Stimulated activated CD8-positive, alpha-beta memory T cell treated with anti-CD3 and anti-CD28 coated beads, Interleukin-15, amount 100 ng/mL, for 48 hours (primary cell): Measurements from ENCODE around the gene HBG2.
"Not testable (repeated sequence)": the region's sequence is repeated elsewhere in the genome, so short reads cannot be mapped to it uniquely, and the experiment has no call there.

Experiments
- DNase-seq, 2 donors: peaks; one replicate each; pipeline ENCODE4 v3.0.0-alpha.2; 2020; ENCODE audit warnings: low read depth in 2 of 2

The HBG2 gene

GRCh38 chr11:5249807-5250396 is 4.7 kb downstream of the HBG2 start, which contains the start of gene HBG1:
Gene HBG1, minus strand, starts transcription at chr11:5249857. Its CDS starts 53 bp downstream, at chr11:5249804.
- DNase-seq, result not testable (repeated sequence)

- DNase-seq, result not testable (repeated sequence)
Measured at GRCh38 chr11:5248498-5248897, 6.1 kb downstream of the HBG2 start.

GRCh38 chr11:5247472-5248192 is 6.9 kb downstream of the HBG2 start:
- DNase-seq, result no peak

GRCh38 chr11:5246772-5247471 is 7.7 kb downstream of the HBG2 start:
- no peak for DNase-seq

DNA sequence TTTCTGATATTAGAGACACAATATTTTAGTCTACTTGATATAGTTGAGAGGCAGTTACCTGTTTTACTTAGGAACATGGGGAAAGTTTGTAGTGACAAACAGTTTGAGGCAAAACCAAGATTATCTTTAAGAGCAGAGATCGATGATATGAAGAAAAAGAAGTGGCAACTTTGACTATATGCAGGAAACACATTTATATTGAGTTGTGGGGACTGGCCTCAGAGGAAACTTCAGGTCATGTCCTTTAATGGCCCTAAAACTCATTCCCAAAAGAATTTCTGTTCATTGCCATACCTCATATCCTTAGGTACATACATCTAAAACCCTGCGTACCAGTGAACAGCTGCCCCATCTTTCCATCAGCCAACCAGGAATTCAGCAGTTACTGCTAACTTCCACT is 9.4 kb downstream of the HBG2 start:
- DNase-seq, result no peak

DNA sequence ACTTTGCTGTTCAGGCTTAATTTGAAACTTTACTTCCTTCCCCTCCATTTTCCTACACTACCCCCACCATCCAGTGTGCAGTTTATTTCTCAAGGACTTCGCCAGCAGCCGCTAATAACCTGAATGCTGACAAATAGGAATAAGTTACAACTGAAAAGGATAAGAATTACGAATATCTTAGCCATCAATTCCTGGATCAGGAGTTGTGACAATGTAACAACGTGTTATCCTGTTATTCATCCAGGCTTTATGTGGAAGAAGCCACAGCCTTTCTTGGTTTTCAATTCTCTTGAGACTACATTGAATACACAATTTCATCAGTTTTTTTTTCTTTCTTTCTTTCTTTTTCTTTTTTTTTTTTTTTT is 10.8 kb downstream of the HBG2 start:
- no peak for DNase-seq

DNA sequence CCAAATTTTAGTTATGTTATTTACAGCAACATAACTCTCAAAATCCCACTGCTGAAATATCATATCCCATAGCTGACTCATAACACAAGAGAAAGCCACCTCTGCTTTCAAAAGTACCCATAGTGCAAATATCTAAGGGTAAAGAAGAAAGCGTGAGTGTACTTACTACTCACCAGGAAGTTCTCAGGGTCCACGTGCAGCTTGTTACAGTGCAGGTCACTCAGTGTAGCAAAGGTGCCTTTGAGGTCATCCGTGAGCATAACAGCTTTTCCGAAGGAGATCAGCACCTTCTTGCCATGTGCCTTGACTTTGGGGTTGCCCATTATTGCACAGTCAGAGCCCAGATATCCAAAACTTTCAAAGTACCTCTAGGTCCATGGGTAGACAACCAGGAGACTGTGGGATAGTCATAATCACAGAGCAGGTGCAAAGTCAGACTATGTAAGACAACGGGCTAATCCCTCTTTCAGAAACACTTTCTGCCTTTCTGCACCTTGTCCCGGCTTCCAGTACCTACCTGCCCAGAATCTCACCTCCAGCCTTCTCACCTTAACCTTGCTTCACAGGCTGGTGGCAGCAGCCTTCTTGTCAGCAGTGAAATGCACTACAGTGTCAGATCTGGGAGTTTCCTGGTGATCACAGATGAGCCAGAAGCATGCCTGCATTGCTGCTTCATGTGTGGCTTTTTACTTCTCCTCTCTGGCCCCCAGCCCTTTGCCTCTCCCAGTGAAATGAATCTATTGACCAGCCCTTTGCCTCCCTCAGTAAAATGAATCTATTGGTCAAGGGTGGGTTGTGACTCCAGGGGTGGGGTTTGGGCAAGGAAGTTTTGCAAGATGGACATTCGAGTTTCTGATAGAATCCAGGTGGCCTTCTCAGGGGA is 11.4 kb downstream of the HBG2 start:
- no peak for DNase-seq

DNA sequence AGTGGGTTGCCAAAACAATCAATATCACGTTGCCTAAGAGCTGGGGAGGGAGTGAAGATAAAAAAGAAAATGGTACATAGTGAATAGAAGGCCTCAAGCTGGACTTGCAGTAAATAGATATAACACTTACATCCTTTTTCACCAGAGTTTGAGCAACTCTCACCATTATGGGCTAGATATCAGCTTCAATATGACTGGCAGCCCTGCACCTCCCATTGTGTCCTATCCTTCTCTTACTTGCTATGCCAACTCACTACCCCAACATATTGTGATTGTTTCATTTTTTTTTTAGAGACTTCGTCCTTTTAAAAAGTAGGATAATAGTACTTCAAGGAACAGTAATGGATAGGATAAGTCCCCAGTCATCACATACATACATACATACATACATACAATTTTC is 12.4 kb downstream of the HBG2 start:
- no peak for DNase-seq

DNA sequence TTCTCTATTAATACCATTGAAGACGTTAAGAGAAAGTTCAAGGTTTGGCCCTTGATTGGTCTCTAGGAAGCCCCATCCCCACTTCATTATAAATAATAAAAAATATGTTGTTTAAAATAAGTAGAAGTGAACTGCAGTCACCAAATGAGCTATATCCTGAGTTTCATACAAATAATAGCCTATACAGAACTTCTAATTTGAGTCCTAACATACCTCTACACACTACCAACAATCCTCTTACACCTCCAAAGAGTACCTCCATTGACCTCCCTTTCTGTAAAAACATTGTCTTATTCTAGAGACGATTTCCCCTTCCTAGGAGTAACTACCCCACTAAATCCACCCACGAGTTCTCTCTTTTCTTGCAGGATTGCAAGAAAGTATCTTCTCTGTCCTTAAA is 13.1 kb downstream of the HBG2 start:
- DNase-seq, result no peak

- DNase-seq, result no peak
Measured at GRCh38 chr11:5240458-5240857, 14.1 kb downstream of the HBG2 start.

DNA sequence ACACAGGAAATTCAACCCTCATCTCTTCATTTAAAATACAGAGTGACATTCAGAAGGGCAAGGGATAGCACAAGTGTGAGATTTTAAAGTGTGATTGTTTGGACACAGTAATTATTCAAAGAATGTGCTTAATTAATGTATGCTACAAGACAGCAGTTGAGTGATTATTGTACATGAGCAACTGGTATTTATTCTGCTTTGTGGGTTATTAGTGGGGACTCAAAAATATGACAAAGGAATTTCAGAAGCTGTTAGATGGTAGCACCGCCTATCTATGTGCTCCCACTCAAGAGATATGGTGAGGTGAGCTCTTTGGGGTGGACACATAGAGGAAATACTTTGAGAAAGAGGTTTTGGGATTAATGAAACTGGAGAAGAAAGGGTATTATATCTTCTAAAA is 14.5 kb downstream of the HBG2 start:
- no peak for DNase-seq

DNA sequence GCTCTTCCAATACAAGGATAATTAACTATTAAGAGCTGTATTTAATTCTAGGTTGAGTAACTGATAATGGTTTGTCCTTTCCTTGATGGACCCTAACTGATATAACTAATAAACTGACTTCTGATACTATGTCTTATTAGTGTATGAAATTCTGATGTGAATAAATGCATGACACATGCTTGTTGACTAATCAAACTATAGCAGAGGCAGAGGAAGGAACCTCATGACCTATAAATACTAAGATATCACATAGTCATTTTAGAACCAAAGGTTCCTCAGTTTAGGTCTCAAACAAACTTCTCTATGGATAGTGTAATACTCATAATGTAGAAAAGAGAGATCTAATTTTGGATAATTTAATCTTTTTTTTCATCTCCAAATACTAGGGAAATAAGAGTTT is 15.5 kb downstream of the HBG2 start:
- DNase-seq, result no peak

- no peak for DNase-seq
Measured at GRCh38 chr11:5238486-5238885, 16.1 kb downstream of the HBG2 start.

- DNase-seq, result no peak
Measured at GRCh38 chr11:5237420-5237819, 17.2 kb downstream of the HBG2 start.

DNA sequence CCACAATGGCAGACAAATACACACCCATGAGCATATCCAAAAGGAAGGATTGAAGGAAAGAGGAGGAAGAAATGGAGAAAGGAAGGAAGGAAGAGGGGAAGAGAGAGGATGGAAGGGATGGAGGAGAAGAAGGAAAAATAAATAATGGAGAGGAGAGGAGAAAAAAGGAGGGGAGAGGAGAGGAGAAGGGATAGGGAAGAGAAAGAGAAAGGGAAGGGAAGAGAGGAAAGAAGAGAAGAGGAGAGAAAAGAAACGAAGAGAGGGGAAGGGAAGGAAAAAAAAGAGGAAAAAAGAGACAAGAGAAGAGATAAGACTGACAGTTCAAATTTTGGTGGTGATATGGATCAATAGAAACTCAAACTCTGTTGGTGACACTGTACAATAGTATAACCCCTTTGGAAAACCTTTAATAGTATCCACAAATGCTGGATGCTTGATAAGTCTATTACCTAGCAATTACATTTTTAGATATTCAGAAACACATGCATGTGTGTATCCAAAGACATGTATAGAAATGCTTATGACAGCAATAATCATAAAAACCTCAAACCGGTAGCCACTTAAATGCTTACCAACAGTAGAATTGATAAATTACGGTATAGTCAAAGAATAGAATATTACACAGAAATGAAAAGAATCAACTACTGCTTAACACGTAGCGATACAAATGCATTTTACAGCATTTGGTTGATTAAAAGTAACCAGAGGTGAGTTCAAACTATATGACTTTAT is 19.1 kb downstream of the HBG2 start:
- DNase-seq, result no peak

DNA sequence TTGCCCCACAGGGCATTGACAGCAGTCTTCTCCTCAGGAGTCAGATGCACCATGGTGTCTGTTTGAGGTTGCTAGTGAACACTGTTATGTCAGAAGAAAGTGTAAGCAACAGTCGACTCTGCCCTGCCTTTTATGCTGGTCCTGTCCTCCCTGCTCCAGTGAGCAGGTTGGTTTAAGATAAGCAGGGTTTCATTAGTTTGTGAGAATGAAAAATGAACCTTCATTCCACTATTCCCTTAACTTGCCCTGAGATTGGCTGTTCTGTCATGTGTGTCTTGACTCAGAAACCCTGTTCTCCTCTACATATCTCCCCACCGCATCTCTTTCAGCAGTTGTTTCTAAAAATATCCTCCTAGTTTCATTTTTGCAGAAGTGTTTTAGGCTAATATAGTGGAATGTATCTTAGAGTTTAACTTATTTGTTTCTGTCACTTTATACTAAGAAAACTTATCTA is 20.2 kb downstream of the HBG2 start, which contains the start of gene HBD:
TSS of gene HBD (minus strand) at position 103 of the 454 bp plus-strand sequence. CDS start at position 53, 50 bp downstream.
- no peak for DNase-seq

DNA sequence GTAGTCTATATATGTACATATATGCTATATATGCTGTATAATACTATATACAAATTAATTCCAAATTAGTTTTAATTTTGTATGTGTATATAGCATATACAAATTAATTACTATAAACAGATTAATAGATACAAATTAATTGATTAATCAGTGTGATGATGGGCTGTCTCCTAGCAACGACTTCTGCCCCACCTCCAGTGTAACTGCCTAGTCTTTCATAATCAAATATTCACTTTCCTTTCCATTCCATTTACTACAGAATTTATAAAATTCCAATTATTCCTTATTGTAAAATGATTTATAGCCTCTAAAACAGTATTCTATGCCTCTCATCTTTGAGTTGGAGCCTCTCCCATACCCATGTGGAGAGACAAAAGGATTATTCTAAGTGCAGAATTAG is 21.3 kb downstream of the HBG2 start:
- no peak for DNase-seq

GRCh38 chr11:5232821-5233220 is 21.8 kb downstream of the HBG2 start:
- no peak for DNase-seq

GRCh38 chr11:5232176-5232575 is 22.4 kb downstream of the HBG2 start:
- no peak for DNase-seq

- no peak for DNase-seq
Measured at GRCh38 chr11:5231111-5231510, 23.5 kb downstream of the HBG2 start.

- no peak for DNase-seq
Measured at GRCh38 chr11:5230266-5230665, 24.3 kb downstream of the HBG2 start.
